ENCODE data around the gene PROM1.

DNA sequence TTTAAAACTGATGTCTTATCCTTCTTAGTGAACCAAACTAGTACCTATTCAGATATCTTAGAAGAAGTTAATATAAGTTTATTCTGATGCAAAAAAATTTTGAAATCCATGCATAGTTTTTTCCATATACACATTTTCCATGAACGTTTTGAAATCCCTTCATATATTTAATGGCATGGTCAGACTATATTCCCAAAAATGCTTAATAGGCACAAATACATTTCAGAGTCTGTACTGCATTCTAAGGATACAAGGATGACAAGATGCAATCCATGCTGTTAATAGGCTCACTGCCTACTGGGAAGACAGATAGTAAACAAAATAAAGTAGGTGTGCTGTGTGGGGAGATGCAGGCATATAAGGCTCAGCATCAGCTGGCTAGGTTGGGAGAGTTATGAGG is 33.2 kb downstream of the PROM1 start:
- no peak for TF ChIP-seq EZH2phosphoT487 (IDR thresholded peaks at IDR 0.05; ENCODE audit: borderline replicate concordance)
- TF ChIP-seq, protein P1, sequence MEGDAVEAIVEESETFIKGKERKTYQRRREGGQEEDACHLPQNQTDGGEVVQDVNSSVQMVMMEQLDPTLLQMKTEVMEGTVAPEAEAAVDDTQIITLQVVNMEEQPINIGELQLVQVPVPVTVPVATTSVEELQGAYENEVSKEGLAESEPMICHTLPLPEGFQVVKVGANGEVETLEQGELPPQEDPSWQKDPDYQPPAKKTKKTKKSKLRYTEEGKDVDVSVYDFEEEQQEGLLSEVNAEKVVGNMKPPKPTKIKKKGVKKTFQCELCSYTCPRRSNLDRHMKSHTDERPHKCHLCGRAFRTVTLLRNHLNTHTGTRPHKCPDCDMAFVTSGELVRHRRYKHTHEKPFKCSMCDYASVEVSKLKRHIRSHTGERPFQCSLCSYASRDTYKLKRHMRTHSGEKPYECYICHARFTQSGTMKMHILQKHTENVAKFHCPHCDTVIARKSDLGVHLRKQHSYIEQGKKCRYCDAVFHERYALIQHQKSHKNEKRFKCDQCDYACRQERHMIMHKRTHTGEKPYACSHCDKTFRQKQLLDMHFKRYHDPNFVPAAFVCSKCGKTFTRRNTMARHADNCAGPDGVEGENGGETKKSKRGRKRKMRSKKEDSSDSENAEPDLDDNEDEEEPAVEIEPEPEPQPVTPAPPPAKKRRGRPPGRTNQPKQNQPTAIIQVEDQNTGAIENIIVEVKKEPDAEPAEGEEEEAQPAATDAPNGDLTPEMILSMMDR (conservative IDR thresholded peaks at IDR 0.05; ENCODE audit: low read length): no peak
